ELR (cell line): Measurements from ENCODE around the gene MED17.

Experiments
- DNase-seq: peaks from one replicate; pipeline ENCODE4 v3.0.0-alpha.2; 2015; ENCODE audit warnings: low read depth

Gene MED17

DNA sequence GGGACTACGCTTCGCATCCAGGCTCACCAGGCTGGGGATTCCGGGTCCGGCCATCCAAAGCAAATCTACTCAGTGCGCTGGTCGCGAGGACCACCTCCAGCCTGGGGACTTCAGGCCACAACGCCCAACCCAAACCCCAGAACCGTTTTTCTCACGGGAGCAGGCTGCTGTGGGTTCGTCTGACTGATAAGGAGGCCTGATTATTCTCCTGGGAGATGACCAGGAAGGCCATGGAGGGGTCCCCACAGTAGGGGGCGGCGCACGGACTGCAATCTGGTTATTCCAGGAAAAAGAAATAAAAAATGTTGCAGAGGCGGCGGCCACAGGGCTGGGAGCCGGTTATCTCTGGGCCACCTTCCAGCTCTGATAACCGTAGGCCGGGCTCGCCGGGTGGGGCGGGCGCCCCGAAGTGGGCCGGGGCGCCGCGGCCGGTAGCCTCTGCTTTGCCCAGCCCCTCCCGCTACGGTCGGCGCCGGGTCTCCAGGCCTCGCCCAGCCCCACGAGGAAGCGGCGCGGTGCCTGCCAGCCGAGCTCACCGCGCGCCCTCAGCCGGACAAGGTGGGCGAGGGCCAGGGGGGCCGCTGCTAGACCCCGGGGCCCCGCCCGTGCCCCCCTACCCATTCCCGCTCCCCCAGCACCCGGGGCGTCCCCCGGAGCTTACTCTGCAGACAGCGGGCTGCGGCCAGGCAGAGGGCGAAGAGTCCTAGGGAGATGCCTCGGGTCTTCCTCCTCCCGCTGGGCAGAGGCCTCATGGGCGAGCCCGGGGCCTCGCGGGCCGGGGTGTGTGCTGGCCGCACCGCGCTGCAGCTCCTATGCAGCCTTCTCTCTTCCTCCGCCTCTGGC lies 65.9 kb downstream of the MED17 start:
- peak; percentile 47 for DNase-seq

DNA sequence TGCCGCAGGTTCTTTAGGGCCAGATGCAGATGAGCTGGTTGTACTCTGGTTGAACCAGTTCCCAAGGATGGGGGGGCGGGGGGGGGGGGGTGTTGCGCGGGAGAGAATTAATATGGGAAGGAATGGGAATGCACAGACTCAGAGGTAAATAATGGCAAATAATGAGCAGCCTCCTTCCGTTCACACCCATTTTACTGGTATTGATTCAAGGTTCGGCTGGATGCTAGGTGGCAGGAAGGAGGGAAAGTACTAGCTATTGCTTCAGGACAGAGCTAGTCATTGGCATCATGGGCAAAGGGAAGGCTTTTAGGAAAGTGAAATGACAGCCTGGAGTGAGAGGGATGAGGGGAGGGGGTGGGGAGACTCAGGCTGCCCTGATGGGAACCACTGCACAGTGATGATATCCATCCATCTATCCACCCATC lies 66.5 kb downstream of the MED17 start, which contains the start of gene VSTM5:
TSS of gene VSTM5 (minus strand) at position 25 of the 425 bp plus-strand sequence. CDS start 116 bp downstream, outside the sequence.
- DNase-seq: no peak

DNA sequence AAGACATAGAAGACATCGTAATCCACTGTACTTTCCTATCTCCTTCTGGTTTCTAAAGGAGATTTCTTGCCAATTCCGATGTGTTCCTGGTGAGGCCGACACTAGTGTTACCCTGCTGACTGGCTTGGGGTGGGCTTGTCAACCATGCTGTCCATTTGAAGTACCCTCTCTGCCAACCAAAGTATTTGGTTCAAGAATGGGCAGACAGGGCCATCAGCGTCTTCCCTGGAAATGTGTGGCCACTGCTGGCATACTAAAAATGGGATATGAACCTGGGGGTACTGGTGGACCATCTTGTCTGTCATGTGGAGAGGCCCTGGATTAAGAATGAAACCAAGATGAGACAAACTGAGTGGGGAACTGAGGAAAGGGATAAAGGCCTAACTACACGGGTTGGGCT lies 68.2 kb downstream of the MED17 start:
- DNase-seq: no peak

DNA sequence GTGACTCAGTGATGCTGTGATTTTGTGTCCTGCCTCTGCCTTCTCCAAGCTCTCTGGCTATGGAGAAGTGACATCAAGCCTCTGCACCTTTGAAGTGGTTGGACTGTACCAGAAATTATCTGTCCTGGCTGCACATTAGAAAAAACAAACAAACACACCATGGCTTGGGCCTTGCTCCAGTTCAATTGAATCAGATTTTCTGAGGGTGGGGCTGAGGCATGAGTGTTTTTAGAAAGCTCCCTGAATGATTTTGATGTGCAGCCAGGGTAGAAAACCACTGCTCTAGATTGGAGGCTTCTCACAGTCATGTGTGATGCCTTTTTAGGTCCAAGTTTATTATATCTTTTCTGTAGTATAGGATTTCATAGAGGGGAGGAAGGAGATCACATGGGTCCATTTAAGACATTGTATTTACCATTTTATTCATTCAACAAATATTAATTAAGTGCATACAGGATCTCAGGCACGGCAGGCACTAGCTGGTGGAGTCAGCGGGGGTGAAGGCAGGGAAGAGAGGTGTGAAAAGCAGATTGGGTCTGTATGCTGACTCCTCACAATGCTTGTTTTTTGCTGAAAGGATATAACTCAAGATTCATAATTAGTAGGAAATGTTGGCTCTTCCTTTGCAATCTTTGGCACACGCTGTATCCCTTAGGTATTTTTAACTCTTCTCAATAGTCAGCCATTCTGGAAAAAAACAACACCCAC lies 73.5 kb downstream of the MED17 start:
- DNase-seq: no peak

DNA sequence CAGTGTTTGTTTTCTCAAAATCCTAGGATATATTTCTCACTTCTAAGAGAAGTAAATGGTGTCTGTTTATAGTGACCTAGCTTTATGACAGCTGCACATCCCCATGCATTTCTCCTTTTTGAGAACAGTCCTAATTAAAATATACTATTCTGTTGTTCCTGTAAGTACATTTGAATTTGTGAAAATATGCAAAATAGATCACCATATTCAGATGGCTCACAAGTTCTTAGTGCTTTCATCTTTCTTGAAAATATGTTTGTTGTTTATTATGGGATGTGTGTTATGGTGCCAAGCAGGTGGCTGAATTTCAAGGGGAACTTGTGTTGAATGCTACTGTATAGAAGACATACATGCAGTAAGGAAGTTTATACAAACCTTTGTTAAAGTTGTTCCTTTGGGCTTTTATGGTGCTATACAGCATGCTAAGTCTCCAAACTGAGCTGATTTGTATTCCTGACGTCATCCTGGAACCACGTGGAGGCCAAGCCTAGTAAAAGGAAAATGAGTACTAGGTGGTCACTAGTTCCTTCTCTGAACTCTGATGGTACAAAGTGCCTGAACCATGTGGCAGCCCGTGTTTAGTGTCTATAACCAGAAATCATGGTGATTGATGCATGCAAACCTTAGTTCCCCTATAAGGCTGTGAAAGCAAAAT lies 74.2 kb downstream of the MED17 start:
- no peak for DNase-seq

- DNase-seq: no peak
Measured at GRCh38 chr11:93861808-93862207, 77.7 kb downstream of the MED17 start.
